GM18505 (cell line): Measurements from ENCODE around the gene TBC1D5.
"Not testable (repeated sequence)": the region's sequence is repeated elsewhere in the genome, so short reads cannot be mapped to it uniquely, and the experiment has no call there.

Experiments
- ATAC-seq: cut with Tn5 transposase; IDR thresholded peaks from one replicate; pipeline ENCODE4 v1.9.1; 2021; ENCODE audit not compliant: unreplicated experiment
- POLR2A ChIP-seq: IDR thresholded peaks from 4 replicates; pipeline ENCODE4 v1.6.1; 2011; ENCODE audit warnings: borderline replicate concordance; ENCODE audit not compliant: insufficient read depth, insufficient read length; ENCODE audit errors: extremely low read depth

TBC1D5 gene

DNA sequence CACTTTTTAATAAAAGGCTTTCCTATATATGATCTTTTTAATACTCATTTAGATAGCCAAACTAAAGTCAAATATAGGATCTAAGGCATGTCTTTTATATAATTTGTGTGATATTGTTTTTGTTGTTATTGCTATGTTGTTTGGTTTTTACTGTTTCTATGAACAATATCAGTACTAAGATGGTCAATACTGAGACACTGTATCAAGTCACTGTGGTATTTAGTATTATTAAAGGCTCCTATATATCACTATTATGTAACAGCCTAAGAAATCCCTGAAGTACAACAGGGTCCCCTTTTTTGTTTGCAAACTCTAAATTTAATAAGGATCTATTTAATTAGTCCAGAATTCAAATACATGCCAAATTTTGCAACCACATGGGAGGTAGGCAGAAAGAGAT is 61.9 kb downstream of the TBC1D5 start:
- ATAC-seq, result no peak
- no peak for TF ChIP-seq POLR2A

- TF ChIP-seq POLR2A, result no peak
- peak; percentile 87 for ATAC-seq
Measured at GRCh38 chr3:17678116-17678741, 64.2 kb downstream of the TBC1D5 start.

GRCh38 chr3:17674082-17674686 is 68.2 kb downstream of the TBC1D5 start:
- no peak for TF ChIP-seq POLR2A
- ATAC-seq, result no peak

DNA sequence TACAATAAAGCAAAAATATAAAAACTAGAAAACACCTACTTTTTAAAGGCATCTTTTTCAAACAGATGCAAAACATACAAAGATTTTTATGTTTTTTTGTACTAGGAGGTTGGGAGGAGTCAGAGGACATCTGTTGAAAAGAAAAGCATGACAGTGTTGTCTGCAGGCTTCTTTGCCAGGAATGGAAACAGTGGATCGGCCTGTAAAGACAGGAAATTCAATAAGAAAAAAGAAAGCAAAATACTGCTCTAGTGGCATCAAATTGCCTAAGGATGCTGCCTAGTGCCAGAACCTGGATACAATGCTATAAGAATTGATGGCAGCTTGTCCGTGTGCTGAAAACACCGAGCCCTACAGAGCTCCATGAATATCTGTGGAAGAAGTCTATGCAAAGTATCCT is 69.9 kb downstream of the TBC1D5 start:
- ATAC-seq, result no peak
- no peak for TF ChIP-seq POLR2A

DNA sequence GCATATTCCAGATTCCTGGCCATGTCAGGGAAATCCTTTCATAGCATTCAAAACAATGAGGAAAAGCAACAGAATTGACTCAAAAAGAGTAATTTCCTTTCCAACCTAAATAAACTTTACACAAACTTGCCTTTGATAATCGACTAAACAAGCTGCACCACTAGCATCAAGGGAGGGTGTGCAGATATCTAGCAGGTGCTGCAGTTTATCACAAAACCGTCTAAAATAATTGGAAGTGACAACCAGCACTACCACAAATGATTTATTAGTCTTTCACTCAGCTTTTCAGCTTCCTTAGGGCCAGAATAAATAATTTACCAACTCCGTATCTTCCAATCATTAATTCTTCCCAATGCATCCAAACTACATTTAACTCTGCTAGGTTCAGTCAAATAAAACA is 71.7 kb downstream of the TBC1D5 start:
- no peak for ATAC-seq
- no peak for TF ChIP-seq POLR2A

DNA sequence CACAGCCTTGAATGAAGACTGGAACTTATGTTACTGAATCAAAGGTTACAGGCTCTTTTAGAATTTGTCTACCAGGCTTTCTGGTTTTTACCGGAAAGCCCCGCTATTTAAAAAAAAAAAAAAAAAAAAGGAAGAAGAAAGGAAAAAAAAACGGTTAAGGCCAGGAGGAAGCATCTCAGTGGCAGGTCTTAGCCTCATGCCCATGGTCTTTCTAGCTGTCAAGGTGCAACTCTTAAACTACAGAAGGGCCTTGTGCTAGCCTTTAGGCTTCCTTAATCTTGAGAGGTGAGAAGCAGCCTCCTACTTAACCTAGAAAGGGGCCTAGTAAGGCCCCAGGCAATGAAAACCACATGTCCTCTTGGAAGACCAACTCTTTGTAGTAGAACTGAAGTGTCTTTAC is 77.5 kb downstream of the TBC1D5 start:
- TF ChIP-seq POLR2A, result no peak
- no peak for ATAC-seq

DNA sequence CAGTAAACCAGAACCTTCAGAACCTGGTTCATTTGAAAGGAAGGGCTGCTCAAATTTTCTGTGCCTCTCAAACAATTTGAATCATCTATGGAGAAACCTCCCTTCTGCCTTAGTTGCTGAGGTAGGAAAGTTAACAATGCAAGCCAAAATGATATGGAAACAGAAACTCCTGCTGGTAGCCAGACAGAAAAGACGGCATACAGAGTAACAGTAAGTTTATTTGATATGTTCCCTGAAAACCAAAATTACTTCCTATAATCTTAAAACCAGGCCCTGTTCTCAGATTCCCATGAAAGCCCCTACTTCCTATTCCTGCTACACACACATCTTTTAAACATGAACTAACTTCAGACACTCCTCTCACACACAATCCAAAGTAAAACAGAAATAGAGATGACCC is 86.2 kb downstream of the TBC1D5 start:
- no peak for TF ChIP-seq POLR2A
- ATAC-seq, result no peak

GRCh38 chr3:17655743-17656142 is 86.7 kb downstream of the TBC1D5 start:
- TF ChIP-seq POLR2A, result no peak
- ATAC-seq, result no peak

DNA sequence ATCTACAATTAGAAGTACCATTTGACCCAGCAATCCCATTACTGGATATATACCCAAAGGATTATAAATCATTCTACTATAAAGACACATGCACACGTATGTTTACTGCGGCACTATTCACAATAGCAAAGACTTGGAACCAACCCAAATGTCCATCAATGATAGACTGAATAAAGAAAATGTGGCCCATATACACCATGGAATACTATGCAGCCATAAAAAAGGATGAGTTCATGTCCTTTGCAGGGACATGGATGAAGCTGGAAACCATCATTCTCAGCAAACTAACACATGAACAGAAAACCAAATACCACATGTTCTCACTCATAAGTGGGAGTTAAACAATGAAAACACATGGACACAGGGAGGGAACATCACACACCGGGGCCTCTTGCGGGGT is 92.7 kb downstream of the TBC1D5 start:
- not testable (repeated sequence) for ATAC-seq

GRCh38 chr3:17648630-17649355 is 93.6 kb downstream of the TBC1D5 start:
- not testable (repeated sequence) for ATAC-seq

DNA sequence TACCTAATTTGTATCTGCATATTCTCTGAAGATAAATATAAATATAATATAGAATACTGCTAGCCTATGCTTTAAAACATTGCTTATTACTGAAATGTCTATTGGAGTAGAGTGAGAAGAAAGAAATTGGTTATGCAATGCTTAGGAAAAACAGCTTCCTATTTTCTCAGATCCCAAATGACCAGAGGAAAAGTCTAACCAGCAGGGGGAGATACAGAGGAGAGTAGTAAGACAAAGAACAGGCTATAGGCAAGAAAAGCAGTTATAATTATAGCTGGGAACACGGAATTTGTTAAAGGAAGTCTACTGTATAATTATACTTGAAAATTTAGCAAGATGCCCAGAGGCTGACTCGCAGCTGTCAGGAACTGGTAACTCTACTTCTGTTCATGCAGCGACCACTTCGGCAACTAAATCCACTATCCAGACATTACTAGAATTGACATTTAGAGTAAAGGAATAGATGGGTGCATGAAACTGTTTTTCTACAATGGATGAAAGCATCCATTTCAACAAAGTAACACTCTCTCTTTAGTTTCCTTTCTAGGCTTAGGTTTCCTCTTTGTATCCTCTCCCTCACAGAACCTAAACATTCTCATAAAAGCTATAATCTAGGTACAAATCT is 97.2 kb downstream of the TBC1D5 start:
- no peak for TF ChIP-seq POLR2A
- ATAC-seq, result no peak

DNA sequence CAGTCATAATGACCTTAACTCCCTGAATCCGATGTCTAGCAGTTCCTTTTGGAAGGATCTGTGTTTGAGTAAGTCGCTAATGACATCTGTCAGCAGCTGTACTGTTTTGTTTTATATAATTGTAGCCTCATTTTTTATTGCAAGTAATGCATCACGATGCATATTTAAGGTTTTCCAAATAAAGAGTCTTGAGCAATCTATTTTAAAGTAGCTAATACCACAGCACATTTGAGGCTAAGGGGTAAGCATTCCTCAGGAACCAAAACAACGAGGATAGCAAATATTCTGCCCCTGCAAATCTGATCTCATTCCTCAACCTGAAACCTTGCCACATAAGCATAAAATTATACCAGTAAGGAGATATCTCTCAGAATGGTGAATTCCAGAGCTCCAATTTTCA is 98.7 kb downstream of the TBC1D5 start:
- ATAC-seq, result no peak

DNA sequence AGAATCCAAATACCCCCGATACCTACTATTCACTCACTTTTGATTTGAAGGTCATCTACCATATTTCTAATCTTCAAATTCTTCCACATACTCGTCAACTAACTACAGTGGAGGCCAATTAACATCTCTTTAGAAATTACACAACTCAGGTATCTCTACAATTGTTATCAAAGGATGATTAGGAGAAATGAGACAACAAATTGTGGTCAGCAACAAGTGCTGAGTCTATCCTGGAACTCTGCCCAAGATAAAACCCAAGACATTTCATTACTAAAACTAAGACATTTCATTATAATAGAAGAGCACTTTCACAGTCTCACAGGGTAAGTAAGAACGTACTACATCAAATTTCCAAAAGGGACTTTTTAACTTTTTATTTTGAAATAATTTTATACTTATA is 100.0 kb downstream of the TBC1D5 start:
- no peak for TF ChIP-seq POLR2A

More for the DNA sequence above, 98.7 kb downstream of the TBC1D5 start:
- no peak for TF ChIP-seq POLR2A

GRCh38 chr3:17640466-17640865 is 102.0 kb downstream of the TBC1D5 start:
- TF ChIP-seq POLR2A, result no peak
- no peak for ATAC-seq

More for the DNA sequence above, 100.0 kb downstream of the TBC1D5 start:
- ATAC-seq, result no peak
